ENCODE measurements around the gene NCAPD2. TPM values are rescaled to one million over a fixed set of nuclear protein-coding genes. Genes with fewer than 3 reads are reported as not detected.
"Not testable (repeated sequence)": the region's sequence is repeated elsewhere in the genome, so short reads cannot be mapped to it uniquely, and the experiment has no call there.

Gene NCAPD2
- total RNA-seq, 1 experiment from 2014 or later: 131 TPM

GRCh38 chr12:6536894-6537579, 43.1 kb downstream of the NCAPD2 start:
- Histone ChIP-seq H3K27me3 (replicated peaks) (no peaks in the 10 kb centered on the region), H3K27ac (no peak overlapping the region), H3K9me3 (replicated peaks) (no peaks in the 10 kb centered on the region), H3K4me3 (peak overlapping the region; percentile 85), H3K36me3 (peaks cover 71% of the 10 kb centered on the region), H3K4me1 (replicated peaks) (peaks cover 55% of the 10 kb centered on the region)
- peak in 1 of 2 experiments; percentile 14 for DNase-seq (ENCODE audit: low read depth in 1 of 2, low spot score in 2 of 2)

- peaks cover 48% of the 10 kb centered on the region for H3K4me1 ChIP-seq (replicated peaks)
- peak overlapping the region; percentile 85 for H3K4me3 ChIP-seq
- H3K27me3 ChIP-seq (replicated peaks); H3K9me3 ChIP-seq (replicated peaks); H3K27ac ChIP-seq: not testable (repeated sequence)
- peaks cover 74% of the 10 kb centered on the region for H3K36me3 ChIP-seq
- peak; percentile 77 to 87 for DNase-seq (ENCODE audit: low read depth in 1 of 2, low spot score in 2 of 2)
Measured at GRCh38 chr12:6537580-6538419, 43.9 kb downstream of the NCAPD2 start.

GRCh38 chr12:6538420-6539313, 44.8 kb downstream of the NCAPD2 start:
- peak in 1 of 2 experiments; percentile 6 for DNase-seq (ENCODE audit: low read depth in 1 of 2, low spot score in 2 of 2)

GRCh38 chr12:6539314-6539682, 45.4 kb downstream of the NCAPD2 start:
- no peak overlapping the region for H3K4me3 ChIP-seq
- no peak overlapping the region for H3K27ac ChIP-seq
- no peaks in the 10 kb centered on the region for H3K27me3 ChIP-seq (replicated peaks)
- H3K9me3 ChIP-seq (replicated peaks): no peaks in the 10 kb centered on the region
- peaks cover 34% of the 10 kb centered on the region for H3K4me1 ChIP-seq (replicated peaks)
- DNase-seq (ENCODE audit: low read depth in 1 of 2, low spot score in 2 of 2): peak in 1 of 2 experiments; percentile 3
- H3K36me3 ChIP-seq: peaks cover 81% of the 10 kb centered on the region

More at GRCh38 chr12:6538420-6539313, 44.8 kb downstream of the NCAPD2 start:
- H3K27me3 ChIP-seq (replicated peaks): no peaks in the 10 kb centered on the region
- no peak overlapping the region for H3K27ac ChIP-seq
- peaks cover 78% of the 10 kb centered on the region for H3K36me3 ChIP-seq
- H3K4me3 ChIP-seq: no peak overlapping the region
- peaks cover 39% of the 10 kb centered on the region for H3K4me1 ChIP-seq (replicated peaks)
- no peaks in the 10 kb centered on the region for H3K9me3 ChIP-seq (replicated peaks)

GRCh38 chr12:6539707-6540134, 45.8 kb downstream of the NCAPD2 start:
- peaks cover 81% of the 10 kb centered on the region for H3K36me3 ChIP-seq

GRCh38 chr12:6540181-6540877, 46.4 kb downstream of the NCAPD2 start:
- Histone ChIP-seq H3K27ac (peak overlapping the region; percentile 30), H3K27me3 (replicated peaks) (no peaks in the 10 kb centered on the region), H3K36me3 (peaks cover 81% of the 10 kb centered on the region), H3K9me3 (replicated peaks) (no peaks in the 10 kb centered on the region), H3K4me1 (replicated peaks) (peaks cover 34% of the 10 kb centered on the region), H3K4me3 (no peak overlapping the region)
- DNase-seq (ENCODE audit: low read depth in 1 of 2, low spot score in 2 of 2): peak; percentile 90 to 97

More at GRCh38 chr12:6539707-6540134, 45.8 kb downstream of the NCAPD2 start:
- Histone ChIP-seq H3K4me3 (no peak overlapping the region), H3K27me3 (replicated peaks) (no peaks in the 10 kb centered on the region), H3K27ac (no peak overlapping the region), H3K4me1 (replicated peaks) (peaks cover 34% of the 10 kb centered on the region), H3K9me3 (replicated peaks) (no peaks in the 10 kb centered on the region)
- peak in 1 of 2 experiments; percentile 9 for DNase-seq (ENCODE audit: low read depth in 1 of 2, low spot score in 2 of 2)

- Histone ChIP-seq H3K4me3 (no peak overlapping the region), H3K9me3 (replicated peaks) (no peaks in the 10 kb centered on the region), H3K36me3 (peaks cover 78% of the 10 kb centered on the region), H3K27ac (no peak overlapping the region; the same call in 1 of the 2 replicates), H3K27me3 (replicated peaks) (no peaks in the 10 kb centered on the region), H3K4me1 (replicated peaks) (peaks cover 28% of the 10 kb centered on the region)
- DNase-seq (ENCODE audit: low read depth in 1 of 2, low spot score in 2 of 2): no peak
Measured at GRCh38 chr12:6541371-6542165, 47.7 kb downstream of the NCAPD2 start.

GRCh38 chr12:6542209-6543009, 48.5 kb downstream of the NCAPD2 start:
- H3K36me3 ChIP-seq: peaks cover 78% of the 10 kb centered on the region
- H3K9me3 ChIP-seq (replicated peaks): no peaks in the 10 kb centered on the region
- no peak overlapping the region for H3K27ac ChIP-seq
- no peak for DNase-seq (ENCODE audit: low read depth in 1 of 2, low spot score in 2 of 2)
- H3K27me3 ChIP-seq (replicated peaks): no peaks in the 10 kb centered on the region
- peaks cover 22% of the 10 kb centered on the region for H3K4me1 ChIP-seq (replicated peaks)
- no peak overlapping the region for H3K4me3 ChIP-seq

- no peak for DNase-seq (ENCODE audit: low read depth in 1 of 2, low spot score in 2 of 2)
- H3K9me3 ChIP-seq (replicated peaks): no peaks in the 10 kb centered on the region
- H3K36me3 ChIP-seq: peaks cover 81% of the 10 kb centered on the region
- no peaks in the 10 kb centered on the region for H3K27me3 ChIP-seq (replicated peaks)
- H3K4me1 ChIP-seq (replicated peaks): peaks cover 41% of the 10 kb centered on the region
- H3K4me3 ChIP-seq: no peak overlapping the region
- no peak overlapping the region for H3K27ac ChIP-seq
Measured at GRCh38 chr12:6546016-6546415, 52.1 kb downstream of the NCAPD2 start.

GRCh38 chr12:6547566-6547965, 53.7 kb downstream of the NCAPD2 start:
- DNase-seq (ENCODE audit: low read depth in 1 of 2, low spot score in 2 of 2): no peak

GRCh38 chr12:6547987-6548386, 54.1 kb downstream of the NCAPD2 start:
- Histone ChIP-seq H3K36me3 (peaks cover 77% of the 10 kb centered on the region), H3K9me3 (replicated peaks) (no peaks in the 10 kb centered on the region), H3K27ac (peak overlapping the region; percentile 49), H3K4me3 (no peak overlapping the region), H3K27me3 (replicated peaks) (no peaks in the 10 kb centered on the region), H3K4me1 (replicated peaks) (peaks cover 57% of the 10 kb centered on the region)
- peak; percentile 78 to 84 for DNase-seq (ENCODE audit: low read depth in 1 of 2, low spot score in 2 of 2)

More at GRCh38 chr12:6547566-6547965, 53.7 kb downstream of the NCAPD2 start:
- H3K27me3 ChIP-seq (replicated peaks): no peaks in the 10 kb centered on the region
- peaks cover 81% of the 10 kb centered on the region for H3K36me3 ChIP-seq
- peak overlapping the region; percentile 49 for H3K27ac ChIP-seq
- peaks cover 53% of the 10 kb centered on the region for H3K4me1 ChIP-seq (replicated peaks)
- H3K9me3 ChIP-seq (replicated peaks): no peaks in the 10 kb centered on the region
- no peak overlapping the region for H3K4me3 ChIP-seq

- Histone ChIP-seq H3K27me3 (replicated peaks) (no peaks in the 10 kb centered on the region), H3K4me3 (no peak overlapping the region), H3K4me1 (replicated peaks) (peaks cover 62% of the 10 kb centered on the region), H3K9me3 (replicated peaks) (no peaks in the 10 kb centered on the region), H3K36me3 (peaks cover 74% of the 10 kb centered on the region), H3K27ac (peak overlapping the region; percentile 49)
- DNase-seq (ENCODE audit: low read depth in 1 of 2, low spot score in 2 of 2): no peak
Measured at GRCh38 chr12:6548556-6548955, 54.7 kb downstream of the NCAPD2 start.
